Measurements from ENCODE around the gene SLC4A4.

DNA sequence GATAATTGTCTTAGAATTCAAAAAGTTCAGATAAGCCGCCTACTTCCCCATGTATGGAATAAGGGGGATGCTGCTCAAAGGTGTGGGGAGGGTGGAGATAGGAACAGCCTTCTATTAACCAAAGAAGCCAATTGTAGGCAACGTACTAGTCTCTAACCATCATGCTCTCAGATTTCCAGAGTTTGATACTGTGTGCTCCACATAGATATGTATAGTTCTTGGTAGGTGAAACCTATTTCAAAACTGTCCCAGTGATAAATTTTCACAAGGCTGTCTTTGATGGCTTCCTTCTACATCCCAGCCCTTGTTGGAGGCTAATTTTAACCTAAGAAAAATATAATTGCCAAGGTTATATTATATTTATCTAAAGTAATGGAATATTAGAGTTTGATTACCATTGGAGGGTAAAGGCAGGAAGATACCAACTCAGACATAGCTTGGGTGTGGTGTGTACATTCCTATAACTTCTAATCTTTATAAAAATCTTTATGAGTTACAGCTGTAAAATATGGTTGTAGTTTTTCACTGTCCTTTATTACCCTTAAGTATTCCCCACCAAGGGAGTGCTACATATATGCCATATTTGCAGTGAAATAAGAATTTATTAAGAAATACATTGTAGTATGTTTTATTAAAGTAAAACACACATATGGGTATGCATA lies 87.7 kb downstream of the SLC4A4 start:
- TF ChIP-seq, protein P1, sequence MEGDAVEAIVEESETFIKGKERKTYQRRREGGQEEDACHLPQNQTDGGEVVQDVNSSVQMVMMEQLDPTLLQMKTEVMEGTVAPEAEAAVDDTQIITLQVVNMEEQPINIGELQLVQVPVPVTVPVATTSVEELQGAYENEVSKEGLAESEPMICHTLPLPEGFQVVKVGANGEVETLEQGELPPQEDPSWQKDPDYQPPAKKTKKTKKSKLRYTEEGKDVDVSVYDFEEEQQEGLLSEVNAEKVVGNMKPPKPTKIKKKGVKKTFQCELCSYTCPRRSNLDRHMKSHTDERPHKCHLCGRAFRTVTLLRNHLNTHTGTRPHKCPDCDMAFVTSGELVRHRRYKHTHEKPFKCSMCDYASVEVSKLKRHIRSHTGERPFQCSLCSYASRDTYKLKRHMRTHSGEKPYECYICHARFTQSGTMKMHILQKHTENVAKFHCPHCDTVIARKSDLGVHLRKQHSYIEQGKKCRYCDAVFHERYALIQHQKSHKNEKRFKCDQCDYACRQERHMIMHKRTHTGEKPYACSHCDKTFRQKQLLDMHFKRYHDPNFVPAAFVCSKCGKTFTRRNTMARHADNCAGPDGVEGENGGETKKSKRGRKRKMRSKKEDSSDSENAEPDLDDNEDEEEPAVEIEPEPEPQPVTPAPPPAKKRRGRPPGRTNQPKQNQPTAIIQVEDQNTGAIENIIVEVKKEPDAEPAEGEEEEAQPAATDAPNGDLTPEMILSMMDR (IDR thresholded peaks at IDR 0.05): no peak
- TF ChIP-seq POLR2A (IDR thresholded peaks at IDR 0.05): no peak
